Lung (tissue), 12 donors: ENCODE data around the gene PLA2R1. TPM values are rescaled to one million over a fixed set of nuclear protein-coding genes. Genes with fewer than 3 reads are reported as not detected.

Experiments
- ATAC-seq: fragments of 200-7000 bp; cut with Tn5 transposase; one replicate; pipeline ENCODE4 v1.9.1; 2020; ENCODE audit warnings: moderate number of reproducible peaks; ENCODE audit not compliant: insufficient read depth, low FRiP score
- DNase-seq, 3 donors: peaks; one replicate each; pipeline ENCODE4 v3.0.0-alpha.2; 2013 to 2017
- H3K27ac ChIP-seq, 2 donors: one replicate each; pipeline ENCODE4 v1.5.1; 2013; ENCODE audit warnings: mild to moderate bottlenecking in 2 of 2, moderate library complexity in 2 of 2, control low read depth in 1 of 2, inconsistent platforms in 1 of 2, low read depth in 1 of 2, low read length in 1 of 2
- H3K27me3 ChIP-seq, 3 donors: one replicate each; pipeline ENCODE4 v1.5.1; 2013; ENCODE audit warnings: low read length in 2 of 3; ENCODE audit not compliant: control insufficient read depth in 3 of 3, insufficient read depth in 3 of 3
- H3K36me3 ChIP-seq, 4 donors: one replicate each; pipeline ENCODE4 v1.5.1; 2013; ENCODE audit warnings: low read length in 4 of 4, mild to moderate bottlenecking in 1 of 4, moderate library complexity in 1 of 4; ENCODE audit not compliant: control insufficient read depth in 4 of 4, insufficient read depth in 4 of 4
- H3K4me1 ChIP-seq, 5 donors: one replicate each; pipeline ENCODE4 v1.5.1; 2013; ENCODE audit warnings: low read length in 5 of 5, mild to moderate bottlenecking in 2 of 5, moderate library complexity in 1 of 5; ENCODE audit not compliant: control insufficient read depth in 5 of 5, insufficient read depth in 5 of 5
- H3K4me3 ChIP-seq: one replicate; pipeline ENCODE4 v1.5.1; 2013; ENCODE audit warnings: mild to moderate bottlenecking, control low read depth, moderate library complexity
- H3K9ac ChIP-seq, 2 donors: one replicate each; pipeline ENCODE4 v1.5.1; 2013; ENCODE audit warnings: low read length in 2 of 2, control low read depth in 1 of 2; ENCODE audit not compliant: insufficient read depth in 1 of 2
- H3K9me3 ChIP-seq, 4 donors: one replicate each; pipeline ENCODE4 v1.5.1; 2013; ENCODE audit warnings: low read length in 3 of 4, mild to moderate bottlenecking in 1 of 4, moderate library complexity in 1 of 4; ENCODE audit not compliant: control insufficient read depth in 4 of 4, insufficient read depth in 3 of 4
- CTCF ChIP-seq: IDR thresholded peaks from 2 replicates; pipeline ENCODE4 v1.5.1; 2012; ENCODE audit warnings: mild to moderate bottlenecking; ENCODE audit errors: control extremely low read depth, extremely low read depth
- WGBS, 2 donors: extraction: QIAGEN DNeasy Blood & Tissue Kit; methylation state at CpG; one replicate each; pipeline ENCODE4 v1.1.7; 2013; 5-methylcytosine and 5-hydroxymethylcytosine counted together
- polyA plus RNA-seq, 2 donors: library from polyadenylated mRNA; stranded (reverse); fragments of 200-250 nt; gene quantifications; one replicate each; pipeline ENCODE4 v1.2.1, GENCODE V29; 2013
- total RNA-seq, 2 donors: library from RNA; depleted of rRNA in 1 of 2; stranded (reverse); fragments of >200 nt in 1 of 2; gene quantifications; one replicate each; pipeline ENCODE4 v1.2.1, GENCODE V29; 2014 to 2021
- donor health status: control.
- donor health status: control.
- donor health status: Bipolar disorder and iron deficiency.
- donor health status: healthy.
- donor health status: DM: yes; HTN: yes; CAD: no.

PLA2R1 gene
- total and polyA plus RNA-seq, 4 donors = 0.79 to 13.5 (median 2.3) TPM

- WGBS, 2 donors = 95 to 97% methylated on average over 2 of the region's 2 CpGs
- Histone ChIP-seq H3K4me3 (no peak overlapping the region), H3K36me3 (no peaks in the 10 kb centered on the region), H3K9ac (no peak overlapping the region), H3K9me3 (no peaks in the 10 kb centered on the region), H3K27me3 (no peaks in the 10 kb centered on the region), H3K4me1 (peaks cover 0 to 7% (median 5%) of the 10 kb centered on the region in 5 donors), H3K27ac (no peak overlapping the region)
- no peak for DNase-seq
- TF ChIP-seq CTCF = no peak
- no peak for ATAC-seq
These were observed 67.4 kb downstream of the PLA2R1 start for GRCh38 chr2:159995038-159995437.

- no peak for ATAC-seq
- H3K9ac ChIP-seq = no peak overlapping the region
- H3K27ac ChIP-seq = no peak overlapping the region
- TF ChIP-seq CTCF = no peak
- no peaks in the 10 kb centered on the region for H3K4me1 ChIP-seq
- no peak for DNase-seq
- 89 to 94% methylated on average over 4 of the region's 4 CpGs for WGBS, 2 donors
- H3K4me3 ChIP-seq = no peak overlapping the region
- H3K9me3 ChIP-seq = peaks cover 0 to 3% (median 0%) of the 10 kb centered on the region in 4 donors
- no peaks in the 10 kb centered on the region for H3K36me3 ChIP-seq
- no peaks in the 10 kb centered on the region for H3K27me3 ChIP-seq
These were observed 73.2 kb downstream of the PLA2R1 start for GRCh38 chr2:159989249-159989648.

GRCh38 chr2:159988412-159988970 lies 73.9 kb downstream of the PLA2R1 start:
- Histone ChIP-seq H3K9me3 (peaks cover 0 to 3% (median 0%) of the 10 kb centered on the region in 4 donors), H3K27me3 (no peaks in the 10 kb centered on the region), H3K4me1 (no peaks in the 10 kb centered on the region), H3K27ac (no peak overlapping the region), H3K36me3 (no peaks in the 10 kb centered on the region), H3K9ac (no peak overlapping the region), H3K4me3 (no peak overlapping the region)
- 92 to 95% methylated on average over 4 of the region's 4 CpGs for WGBS, 2 donors
- TF ChIP-seq CTCF = no peak
- DNase-seq (no peak), ATAC-seq (no peak)

GRCh38 chr2:159987181-159987580 lies 75.2 kb downstream of the PLA2R1 start:
- H3K4me3 ChIP-seq = no peak overlapping the region
- H3K9me3 ChIP-seq = peaks cover 0 to 3% (median 0%) of the 10 kb centered on the region in 4 donors
- no peak overlapping the region for H3K27ac ChIP-seq
- ATAC-seq = no peak
- no peak for TF ChIP-seq CTCF
- H3K4me1 ChIP-seq = peaks cover 0 to 10% (median 0%) of the 10 kb centered on the region in 5 donors
- DNase-seq = no peak
- no peaks in the 10 kb centered on the region for H3K27me3 ChIP-seq
- no peak overlapping the region for H3K9ac ChIP-seq
- H3K36me3 ChIP-seq = no peaks in the 10 kb centered on the region
- 71 to 86% methylated on average over 6 of the region's 6 CpGs for WGBS, 2 donors
